Measurements from ENCODE around the gene ABHD17C. TPM values are rescaled to one million over a fixed set of nuclear protein-coding genes. Genes with fewer than 3 reads are reported as not detected.

The ABHD17C gene
- polyA plus RNA-seq, 1 experiment: 30.8 TPM

GRCh38 chr15:80732167-80732566 lies 37.1 kb downstream of the ABHD17C start:
- H3K4me3 ChIP-seq (ENCODE audit: low read depth, low read length): no peak overlapping the region
- no peak for TF ChIP-seq CTCF (IDR thresholded peaks at IDR 0.05; ENCODE audit: low read depth, low read length)
- H3K27me3 ChIP-seq (ENCODE audit: control insufficient read depth, insufficient read depth, low read length): no peaks in the 10 kb centered on the region
- ChIA-PET CTCF (interaction anchor here (0.7 to 0.8 kb wide), 2 partner anchors 24 to 164 kb away, joined by 3 to 4 read pairs; no protein-coding TSS in a partner anchor), POLR2A (interaction anchor here (0.6 kb wide), 1 partner anchor 182 kb away, joined by 3 read pairs; no protein-coding TSS in a partner anchor)
- H3K27ac ChIP-seq (ENCODE audit: low read depth, low read length): no peak overlapping the region
- no peaks in the 10 kb centered on the region for H3K9me3 ChIP-seq (ENCODE audit: control insufficient read depth, insufficient read depth, low read length)
- DNase-seq (ENCODE audit: low read depth, low spot score): no peak

- H3K4me3 ChIP-seq (ENCODE audit: low read depth, low read length): no peak overlapping the region
- no peaks in the 10 kb centered on the region for H3K27me3 ChIP-seq (ENCODE audit: control insufficient read depth, insufficient read depth, low read length)
- CTCF ChIA-PET: interaction anchor here (0.8 kb wide), 1 partner anchor 165 kb away, joined by 3 read pairs; no protein-coding TSS in a partner anchor
- no peaks in the 10 kb centered on the region for H3K9me3 ChIP-seq (ENCODE audit: control insufficient read depth, insufficient read depth, low read length)
- POLR2A ChIA-PET: no interaction called here
- no peak for TF ChIP-seq CTCF (IDR thresholded peaks at IDR 0.05; ENCODE audit: low read depth, low read length)
- no peak for DNase-seq (ENCODE audit: low read depth, low spot score)
- H3K27ac ChIP-seq (ENCODE audit: low read depth, low read length): no peak overlapping the region
These were observed 37.7 kb downstream of the ABHD17C start for GRCh38 chr15:80732818-80733217.

GRCh38 chr15:80733460-80733859 lies 38.4 kb downstream of the ABHD17C start:
- TF ChIP-seq CTCF (IDR thresholded peaks at IDR 0.05; ENCODE audit: low read depth, low read length): no peak
- H3K9me3 ChIP-seq (ENCODE audit: control insufficient read depth, insufficient read depth, low read length): no peaks in the 10 kb centered on the region
- no peak overlapping the region for H3K27ac ChIP-seq (ENCODE audit: low read depth, low read length)
- no peaks in the 10 kb centered on the region for H3K27me3 ChIP-seq (ENCODE audit: control insufficient read depth, insufficient read depth, low read length)
- CTCF ChIA-PET: interaction anchor here (2.7 kb wide), 1 partner anchor 46 kb away, joined by 7 read pairs; the partner anchor contains the start of gene CEMIP
- POLR2A ChIA-PET: no interaction called here
- DNase-seq (ENCODE audit: low read depth, low spot score): no peak
- no peak overlapping the region for H3K4me3 ChIP-seq (ENCODE audit: low read depth, low read length)

GRCh38 chr15:80735344-80735743 lies 40.2 kb downstream of the ABHD17C start:
- no peaks in the 10 kb centered on the region for H3K27me3 ChIP-seq (ENCODE audit: control insufficient read depth, insufficient read depth, low read length)
- H3K9me3 ChIP-seq (ENCODE audit: control insufficient read depth, insufficient read depth, low read length): no peaks in the 10 kb centered on the region
- POLR2A ChIA-PET: no interaction called here
- DNase-seq (ENCODE audit: low read depth, low spot score): no peak
- TF ChIP-seq CTCF (IDR thresholded peaks at IDR 0.05; ENCODE audit: low read depth, low read length): no peak
- no peak overlapping the region for H3K27ac ChIP-seq (ENCODE audit: low read depth, low read length)
- H3K4me3 ChIP-seq (ENCODE audit: low read depth, low read length): no peak overlapping the region
- CTCF ChIA-PET: interaction anchor here (2.1 to 2.7 kb wide), 2 partner anchors 44 to 168 kb away, joined by 5 to 7 read pairs; partner anchors contain the start of gene CEMIP

GRCh38 chr15:80736560-80736959 lies 41.5 kb downstream of the ABHD17C start:
- no peak for TF ChIP-seq CTCF (IDR thresholded peaks at IDR 0.05; ENCODE audit: low read depth, low read length)
- no peak for DNase-seq (ENCODE audit: low read depth, low spot score)
- Histone ChIP-seq H3K9me3 (ENCODE audit: control insufficient read depth, insufficient read depth, low read length) (no peaks in the 10 kb centered on the region), H3K27me3 (ENCODE audit: control insufficient read depth, insufficient read depth, low read length) (no peaks in the 10 kb centered on the region), H3K27ac (ENCODE audit: low read depth, low read length) (no peak overlapping the region), H3K4me3 (ENCODE audit: low read depth, low read length) (no peak overlapping the region)
- POLR2A ChIA-PET: no interaction called here
- CTCF ChIA-PET: interaction anchor here (0.6 to 2.1 kb wide), 2 partner anchors 117 to 169 kb away, joined by 3 to 5 read pairs; no protein-coding TSS in a partner anchor

Measured in AG04450 (cell line).